Activated T-cell treated with anti-CD3 and anti-CD28 coated beads, Interleukin-2, amount 50 U/mL, for 1 hour (primary cell): ENCODE measurements around the gene CFAP92.

Source experiments
- DNase-seq: peaks from one replicate; pipeline ENCODE4 v3.0.0-alpha.2; 2020

The CFAP92 gene

DNA sequence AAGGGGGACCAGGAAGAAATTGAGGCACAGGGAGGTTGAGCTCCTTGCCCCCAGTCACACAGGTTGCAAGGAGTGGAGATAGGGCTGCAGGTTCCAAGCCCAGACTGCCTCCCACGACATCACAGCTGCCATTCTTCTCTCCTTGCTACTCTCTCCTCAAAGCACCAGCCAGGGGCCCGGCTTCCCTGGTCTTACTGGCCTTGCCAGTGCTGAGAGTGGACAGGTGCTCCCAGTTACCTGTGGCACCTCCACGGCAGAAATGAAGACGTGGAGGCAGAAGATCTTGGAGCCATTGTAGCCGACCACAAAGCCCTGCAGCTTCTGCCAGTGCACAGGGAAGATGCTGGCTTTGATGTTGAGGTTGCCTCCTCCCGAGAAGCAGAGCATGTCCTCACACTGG lies 132.4 kb downstream of the CFAP92 start:
- no peak for DNase-seq
